ENCODE measurements around the gene SGCD. TPM values are rescaled to one million over a fixed set of nuclear protein-coding genes. Genes with fewer than 3 reads are reported as not detected.

SGCD gene
- polyA plus RNA-seq, 1 experiment, result 25.2 TPM

DNA sequence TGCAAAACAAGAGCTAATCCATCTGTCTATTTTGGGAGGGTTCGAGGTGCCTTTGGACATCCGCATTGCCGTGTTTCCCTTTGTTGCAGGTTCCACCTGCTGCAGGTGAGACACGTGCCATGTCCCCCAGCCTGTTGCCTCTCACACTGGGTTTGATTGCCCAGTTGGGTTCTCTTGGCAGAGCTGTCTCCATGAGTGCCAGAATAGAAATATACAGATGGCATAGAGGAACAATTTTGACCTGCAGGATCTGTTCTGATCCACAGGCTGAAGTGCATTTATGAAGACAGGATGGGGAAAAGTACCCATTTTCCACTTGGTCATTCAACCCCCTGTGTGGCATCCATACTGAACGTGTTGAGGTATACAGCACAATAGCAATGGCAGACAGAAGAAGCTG, 178.1 kb downstream of the SGCD start:
- ChIA-PET POLR2A (no interaction called here), CTCF (no interaction called here)
- no peak for DNase-seq (ENCODE audit: low read depth, low spot score)
- TF ChIP-seq, protein P1, sequence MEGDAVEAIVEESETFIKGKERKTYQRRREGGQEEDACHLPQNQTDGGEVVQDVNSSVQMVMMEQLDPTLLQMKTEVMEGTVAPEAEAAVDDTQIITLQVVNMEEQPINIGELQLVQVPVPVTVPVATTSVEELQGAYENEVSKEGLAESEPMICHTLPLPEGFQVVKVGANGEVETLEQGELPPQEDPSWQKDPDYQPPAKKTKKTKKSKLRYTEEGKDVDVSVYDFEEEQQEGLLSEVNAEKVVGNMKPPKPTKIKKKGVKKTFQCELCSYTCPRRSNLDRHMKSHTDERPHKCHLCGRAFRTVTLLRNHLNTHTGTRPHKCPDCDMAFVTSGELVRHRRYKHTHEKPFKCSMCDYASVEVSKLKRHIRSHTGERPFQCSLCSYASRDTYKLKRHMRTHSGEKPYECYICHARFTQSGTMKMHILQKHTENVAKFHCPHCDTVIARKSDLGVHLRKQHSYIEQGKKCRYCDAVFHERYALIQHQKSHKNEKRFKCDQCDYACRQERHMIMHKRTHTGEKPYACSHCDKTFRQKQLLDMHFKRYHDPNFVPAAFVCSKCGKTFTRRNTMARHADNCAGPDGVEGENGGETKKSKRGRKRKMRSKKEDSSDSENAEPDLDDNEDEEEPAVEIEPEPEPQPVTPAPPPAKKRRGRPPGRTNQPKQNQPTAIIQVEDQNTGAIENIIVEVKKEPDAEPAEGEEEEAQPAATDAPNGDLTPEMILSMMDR (IDR thresholded peaks at IDR 0.05; ENCODE audit: low read depth, low read length), result no peak
- Histone ChIP-seq H3K27me3 (ENCODE audit: control insufficient read depth, insufficient read depth, low read length) (no peaks in the 10 kb centered on the region), H3K27ac (ENCODE audit: low read depth, low read length) (no peak overlapping the region), H3K4me3 (ENCODE audit: low read depth, low read length) (no peak overlapping the region), H3K9me3 (ENCODE audit: control insufficient read depth, insufficient read depth, low read length) (no peaks in the 10 kb centered on the region)

DNA sequence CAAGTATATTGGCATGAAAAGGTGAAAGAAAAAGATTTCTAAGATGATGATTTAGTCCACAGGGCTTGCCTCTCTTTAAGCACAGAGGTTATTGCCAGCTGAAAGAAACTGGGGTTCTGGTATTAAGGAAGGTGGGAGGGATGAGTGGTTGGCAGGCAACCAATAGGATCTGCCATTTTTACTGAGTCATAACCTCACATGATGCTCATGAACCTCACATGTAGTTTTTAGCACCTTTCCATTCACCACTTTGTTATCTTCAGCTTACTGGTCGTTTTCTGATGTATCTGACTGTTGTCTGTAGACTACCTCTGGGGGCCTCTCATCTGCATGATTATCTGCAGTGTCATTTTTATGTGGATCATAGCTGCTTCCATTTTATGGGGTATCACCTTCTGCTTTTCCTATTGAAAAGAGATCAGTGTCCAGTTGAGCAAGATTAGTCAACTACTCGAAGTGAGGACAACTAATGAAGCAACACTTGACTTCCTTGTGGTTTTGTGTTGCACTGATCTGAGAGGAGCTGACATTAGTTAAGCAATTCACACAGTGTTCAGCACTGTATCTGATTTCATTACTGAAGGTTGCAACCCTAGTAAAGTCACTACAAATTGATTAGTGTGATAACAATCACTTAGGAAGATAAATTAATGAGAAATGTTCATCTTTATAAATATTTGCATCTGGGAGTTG, 186.3 kb downstream of the SGCD start:
- TF ChIP-seq, protein P1 (IDR thresholded peaks at IDR 0.05; ENCODE audit: low read depth, low read length), result no peak
- Histone ChIP-seq H3K4me3 (ENCODE audit: low read depth, low read length) (no peak overlapping the region), H3K9me3 (ENCODE audit: control insufficient read depth, insufficient read depth, low read length) (peaks cover 10% of the 10 kb centered on the region), H3K27ac (ENCODE audit: low read depth, low read length) (no peak overlapping the region), H3K27me3 (ENCODE audit: control insufficient read depth, insufficient read depth, low read length) (no peaks in the 10 kb centered on the region)
- ChIA-PET POLR2A (no interaction called here), CTCF (no interaction called here)
- no peak for DNase-seq (ENCODE audit: low read depth, low spot score)

DNA sequence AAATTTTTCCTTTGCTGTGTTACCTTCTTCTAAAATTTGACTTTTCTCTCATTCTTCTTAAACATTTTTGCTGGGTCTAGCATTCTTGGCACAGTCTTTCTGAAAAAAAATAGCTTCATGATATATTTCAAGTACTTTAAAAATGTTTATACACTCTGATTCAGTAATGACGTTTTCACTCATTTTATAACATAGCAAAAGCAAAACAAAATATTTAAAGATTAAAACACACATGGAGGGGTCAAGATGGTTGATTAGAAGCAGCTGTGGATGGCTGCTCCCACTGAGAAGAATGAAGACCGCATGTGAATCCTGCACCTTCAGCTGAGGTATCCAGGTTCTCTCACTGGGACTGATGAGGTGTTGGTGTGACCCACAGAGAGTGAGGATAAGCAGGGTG, 188.2 kb downstream of the SGCD start:
- ChIA-PET POLR2A (interaction anchor here (0.8 kb wide), 1 partner anchor 39 kb away, joined by 3 read pairs; no protein-coding TSS in a partner anchor), CTCF (interaction anchor here (1.6 kb wide), 1 partner anchor 39 kb away, joined by 5 read pairs; no protein-coding TSS in a partner anchor)
- peak overlapping the region; percentile 42 for H3K27ac ChIP-seq (ENCODE audit: low read depth, low read length)
- no peak for DNase-seq (ENCODE audit: low read depth, low spot score)
- no peaks in the 10 kb centered on the region for H3K27me3 ChIP-seq (ENCODE audit: control insufficient read depth, insufficient read depth, low read length)
- H3K4me3 ChIP-seq (ENCODE audit: low read depth, low read length), result no peak overlapping the region
- H3K9me3 ChIP-seq (ENCODE audit: control insufficient read depth, insufficient read depth, low read length), result peaks cover 10% of the 10 kb centered on the region
- TF ChIP-seq, protein P1 (IDR thresholded peaks at IDR 0.05; ENCODE audit: low read depth, low read length), result no peak

DNA sequence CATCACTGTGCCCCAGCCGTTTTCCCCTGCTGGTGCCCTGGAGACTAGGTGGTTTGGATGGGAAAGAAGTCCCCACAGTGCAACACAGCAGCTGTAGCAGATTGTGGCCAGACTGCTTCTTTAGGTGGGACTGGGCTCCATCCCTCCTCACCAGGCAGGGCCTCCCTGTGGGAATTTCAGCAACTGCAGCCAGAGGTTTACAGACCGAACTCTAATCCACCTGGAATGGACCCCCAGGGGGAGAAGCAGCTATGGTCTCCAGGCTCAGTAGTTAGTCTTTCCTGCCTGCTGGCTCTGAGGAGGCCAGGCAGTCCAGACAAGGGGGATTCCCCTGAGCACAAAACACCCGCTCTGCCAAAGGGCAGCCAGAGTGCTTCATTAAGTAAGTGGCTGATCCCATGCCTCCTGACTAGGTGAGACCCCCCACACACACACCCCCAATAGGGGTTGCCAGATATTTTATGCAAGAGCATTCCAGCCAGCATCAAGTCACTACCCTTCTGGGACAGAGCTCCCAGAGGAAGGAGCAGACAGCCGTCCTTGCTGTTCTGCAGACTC, 188.9 kb downstream of the SGCD start:
- POLR2A ChIA-PET, result interaction anchor here (1.2 kb wide), 1 partner anchor 14 kb away, joined by 3 read pairs; no protein-coding TSS in a partner anchor
- no peak overlapping the region for H3K4me3 ChIP-seq (ENCODE audit: low read depth, low read length)
- DNase-seq (ENCODE audit: low read depth, low spot score), result no peak
- CTCF ChIA-PET, result interaction anchor here (1.6 kb wide), 1 partner anchor 40 kb away, joined by 5 read pairs; no protein-coding TSS in a partner anchor
- H3K27ac ChIP-seq (ENCODE audit: low read depth, low read length), result peak overlapping the region; percentile 42
- TF ChIP-seq, protein P1 (IDR thresholded peaks at IDR 0.05; ENCODE audit: low read depth, low read length), result peak; percentile 23; the same call in 1 of the 2 replicates
- no peaks in the 10 kb centered on the region for H3K27me3 ChIP-seq (ENCODE audit: control insufficient read depth, insufficient read depth, low read length)
- peaks cover 12% of the 10 kb centered on the region for H3K9me3 ChIP-seq (ENCODE audit: control insufficient read depth, insufficient read depth, low read length)
